CD14-positive monocyte (primary cell): Measurements from ENCODE around the gene MUS81. TPM values are rescaled to one million over a fixed set of nuclear protein-coding genes. Genes with fewer than 3 reads are reported as not detected.
A peak's percentile ranks its signal among the peaks of the same experiment; 100 is the strongest.

ENCODE experiments used
- DNase-seq, 3 donors: peaks; one replicate each; pipeline ENCODE4 v3.0.0-alpha.2; 2011 to 2022
- H2AFZ ChIP-seq: 2 replicates; pipeline ENCODE4 v1.6.0; 2012; ENCODE audit warnings: mild to moderate bottlenecking, low read depth, low read length, inconsistent platforms; ENCODE audit not compliant: insufficient read depth, poor library complexity, severe bottlenecking
- H3K27ac ChIP-seq, 2 donors: 1 replicate in 1 of 2; 2 replicates in 1 of 2; pipeline ENCODE4 v1.5.1; 2012 to 2013; ENCODE audit warnings: low read length in 2 of 2, control low read depth in 1 of 2, inconsistent platforms in 1 of 2, low read depth in 1 of 2, mild to moderate bottlenecking in 1 of 2
- H3K27me3 ChIP-seq, 2 donors: one replicate each; pipeline versions ENCODE4 v1.6.0 to v1.6.1; 2011 to 2013; ENCODE audit warnings: low read length in 2 of 2; ENCODE audit not compliant: control insufficient read depth in 2 of 2, insufficient read depth in 2 of 2
- H3K36me3 ChIP-seq, 2 donors: replicated peaks in 1 of 2; 1 replicate in 1 of 2; 2 replicates in 1 of 2; pipeline versions ENCODE4 v1.5.1 to v1.6.1; 2012 to 2013; ENCODE audit warnings: low read length in 2 of 2, control low read depth in 1 of 2, inconsistent platforms in 1 of 2, mild to moderate bottlenecking in 1 of 2; ENCODE audit not compliant: insufficient read depth in 2 of 2, control insufficient read depth in 1 of 2
- H3K4me1 ChIP-seq, 2 donors: 1 replicate in 1 of 2; 2 replicates in 1 of 2; pipeline versions ENCODE4 v1.5.1 to v1.6.1; 2012 to 2013; ENCODE audit warnings: low read length in 2 of 2, control low read depth in 1 of 2, inconsistent platforms in 1 of 2, mild to moderate bottlenecking in 1 of 2, moderate library complexity in 1 of 2; ENCODE audit not compliant: insufficient read depth in 2 of 2, control insufficient read depth in 1 of 2
- H3K4me2 ChIP-seq: replicated peaks from 2 replicates; pipeline ENCODE3; 2012; ENCODE audit warnings: low read length, moderate library complexity, mild to moderate bottlenecking; ENCODE audit not compliant: poor library complexity, severe bottlenecking; ENCODE audit errors: extremely low read depth
- H3K4me3 ChIP-seq, 3 experiments: fragments of 200-600 bp in 1 of 3; sonication (generic) in 1 of 3; replicated peaks in 1 of 3; 1 replicate in 2 of 3; 2 replicates in 1 of 3; pipeline ENCODE4 v1.5.1; 2011 to 2013; ENCODE audit warnings: low read length in 3 of 3, mild to moderate bottlenecking in 3 of 3, control low read depth in 2 of 3, low read depth in 2 of 3, inconsistent platforms in 1 of 3, moderate library complexity in 1 of 3
- H3K79me2 ChIP-seq: 2 replicates; pipeline ENCODE4 v1.6.0; 2012; ENCODE audit warnings: mild to moderate bottlenecking, control low read depth, inconsistent platforms, low read length, moderate library complexity; ENCODE audit not compliant: insufficient read depth
- H3K9ac ChIP-seq: 2 replicates; pipeline ENCODE4 v1.6.0; 2017; ENCODE audit warnings: low read length, mild to moderate bottlenecking; ENCODE audit not compliant: insufficient read depth, poor library complexity, severe bottlenecking
- H3K9me3 ChIP-seq, 2 donors: replicated peaks in 1 of 2; 1 replicate in 1 of 2; 2 replicates in 1 of 2; pipeline versions ENCODE4 v1.5.1 to v1.6.1; 2012 to 2013; ENCODE audit warnings: low read length in 2 of 2, control low read depth in 1 of 2; ENCODE audit not compliant: control insufficient read depth in 1 of 2, insufficient read depth in 1 of 2
- H4K20me1 ChIP-seq: 2 replicates; pipeline ENCODE4 v1.6.0; 2012; ENCODE audit warnings: mild to moderate bottlenecking, low read length, control low read depth, moderate library complexity; ENCODE audit not compliant: insufficient read depth
- H3K27ac Mint-ChIP-seq, 7 donors: one replicate each; pipeline ENCODE4 v1.8.0; 2020; ENCODE audit warnings: mild to moderate bottlenecking in 7 of 7, mixed read lengths in 7 of 7, moderate library complexity in 6 of 7, inconsistent platforms in 2 of 7
- H3K27me3 Mint-ChIP-seq, 3 donors: one replicate each; pipeline ENCODE4 v1.8.0; 2021 to 2022; ENCODE audit warnings: low read depth in 3 of 3, mild to moderate bottlenecking in 3 of 3, mixed read lengths in 3 of 3, moderate library complexity in 3 of 3, inconsistent platforms in 1 of 3
- H3K36me3 Mint-ChIP-seq, 2 donors: one replicate each; pipeline ENCODE4 v1.8.0; 2020; ENCODE audit warnings: mixed read lengths in 2 of 2, inconsistent platforms in 1 of 2, mild to moderate bottlenecking in 1 of 2
- H3K4me1 Mint-ChIP-seq: one replicate; pipeline ENCODE4 v1.8.0; 2020; ENCODE audit warnings: mild to moderate bottlenecking, mixed read lengths
- H3K4me3 Mint-ChIP-seq, 2 donors: one replicate each; pipeline ENCODE4 v1.8.0; 2020; ENCODE audit warnings: mild to moderate bottlenecking in 2 of 2, mixed read lengths in 2 of 2, moderate library complexity in 1 of 2
- H3K9me3 Mint-ChIP-seq, 7 donors: one replicate each; pipeline ENCODE4 v1.8.0; 2020 to 2022; ENCODE audit warnings: mixed read lengths in 7 of 7, mild to moderate bottlenecking in 6 of 7, moderate library complexity in 6 of 7, inconsistent platforms in 2 of 7
- CTCF ChIP-seq: fragments of 200-600 bp; IDR thresholded peaks from one replicate; pipeline ENCODE4 v1.8.0; 2022; ENCODE audit warnings: antibody characterized with exemption, mild to moderate bottlenecking
- WGBS: methylation state at CpG from one replicate; pipeline ENCODE4 v1.1.5; 2013; ENCODE audit warnings: missing lambda C conversion rate; ENCODE audit not compliant: insufficient coverage; 5-methylcytosine and 5-hydroxymethylcytosine counted together
- intact Hi-C, 2 donors: fragments of 100-400 bp; cut with micrococcal nuclease; formaldehyde crosslinking; loops; one replicate each; pipeline versions ENCODE4 v1.15.0 to v1.15.1; 2023
- polyA plus RNA-seq, 3 donors: library from polyadenylated mRNA; depleted of rRNA in 1 of 3; unstranded in 2 of 3; stranded (reverse) in 1 of 3; fragments of 300-500 nt in 2 of 3; fragments of >200 nt in 1 of 3; fragmentation: Illumina TruSeq in 2 of 3; gene quantifications; 1 replicate in 2 of 3; 2 replicates in 1 of 3; pipeline ENCODE4 v1.2.3, GENCODE V29; 2012 to 2021

The MUS81 gene
- polyA plus RNA-seq, 3 donors: 15.0 to 87.5 (median 16.4) TPM

- no peak overlapping the region for H3K4me2 ChIP-seq
- H3K27me3 Mint-ChIP-seq: peaks cover 15 to 21% (median 18%) of the 10 kb centered on the region in 3 donors
- no peak overlapping the region for H3K4me3 ChIP-seq
- peaks cover 13 to 18% of the 10 kb centered on the region in 2 donors for H3K36me3 Mint-ChIP-seq
- no peaks in the 10 kb centered on the region for H4K20me1 ChIP-seq
- TF ChIP-seq CTCF: no peak
- no peak overlapping the region for H3K27ac ChIP-seq
- H3K9me3 ChIP-seq: no peaks in the 10 kb centered on the region
- H3K4me1 Mint-ChIP-seq: peaks cover 35% of the 10 kb centered on the region
- peaks cover 4% of the 10 kb centered on the region for H3K79me2 ChIP-seq
- H3K4me3 Mint-ChIP-seq: no peak overlapping the region
- H3K9ac ChIP-seq: no peak overlapping the region
- WGBS: 88% methylated on average over 10 of the region's 19 CpGs
- H3K4me1 ChIP-seq: peaks cover 10 to 13% of the 10 kb centered on the region in 2 donors
- intact Hi-C loops: loop anchor here in 1 of 2 donors (10.0 kb wide), 2 partner anchors 47 to 187 kb away; no protein-coding TSS in a partner anchor
- no peak overlapping the region for H3K27ac Mint-ChIP-seq
- H3K27me3 ChIP-seq: peaks cover 0 to 4% of the 10 kb centered on the region in 2 donors
- DNase-seq: no peak
- H3K9me3 Mint-ChIP-seq: peaks cover 0 to 2% (median 0%) of the 10 kb centered on the region in 7 donors
- H3K36me3 ChIP-seq: peaks cover 0 to 5% of the 10 kb centered on the region in 2 donors
- no peak overlapping the region for H2AFZ ChIP-seq
Observed at GRCh38 chr11:65811764-65812475, 48.3 kb upstream of the MUS81 start.

GRCh38 chr11:65814131-65814985 lies 45.9 kb upstream of the MUS81 start:
- WGBS: 69% methylated on average over 12 of the region's 18 CpGs
- H3K4me3 Mint-ChIP-seq: no peak overlapping the region
- Histone ChIP-seq H3K4me3 (no peak overlapping the region), H2AFZ (no peak overlapping the region), H3K9ac (no peak overlapping the region), H3K27ac (no peak overlapping the region), H4K20me1 (no peaks in the 10 kb centered on the region), H3K36me3 (peaks cover 0 to 5% of the 10 kb centered on the region in 2 donors), H3K4me2 (no peak overlapping the region), H3K9me3 (no peaks in the 10 kb centered on the region), H3K4me1 (peaks cover 17 to 23% of the 10 kb centered on the region in 2 donors), H3K27me3 (no peaks in the 10 kb centered on the region), H3K79me2 (peaks cover 12% of the 10 kb centered on the region)
- intact Hi-C loops: loop anchor here in 1 of 2 donors (10.0 kb wide), 2 partner anchors 50 to 190 kb away; no protein-coding TSS in a partner anchor
- H3K27me3 Mint-ChIP-seq: peaks cover 5 to 11% (median 6%) of the 10 kb centered on the region in 3 donors
- DNase-seq: peak; percentile 58 to 87 (median 59)
- peak overlapping the region in 3 of 7 donors; percentile 3 to 58 (median 33) for H3K27ac Mint-ChIP-seq
- TF ChIP-seq CTCF: no peak
- peaks cover 13 to 18% of the 10 kb centered on the region in 2 donors for H3K36me3 Mint-ChIP-seq
- H3K9me3 Mint-ChIP-seq: peaks cover 0 to 2% (median 0%) of the 10 kb centered on the region in 7 donors
- H3K4me1 Mint-ChIP-seq: peaks cover 45% of the 10 kb centered on the region
